Chondrocyte (in vitro differentiated cells): Measurements from ENCODE around the gene NPTX2. TPM values are rescaled to one million over a fixed set of nuclear protein-coding genes. Genes with fewer than 3 reads are reported as not detected.

Experiments used
- DNase-seq: peaks from one replicate; pipeline ENCODE4 v3.0.0; 2021; ENCODE audit warnings: mixed read lengths, low spot score
- H3K27ac Mint-ChIP-seq: one replicate; pipeline ENCODE4 v1.8.0; 2021; ENCODE audit warnings: mild to moderate bottlenecking, moderate library complexity, mixed read lengths; ENCODE audit not compliant: unreplicated experiment
- H3K27me3 Mint-ChIP-seq: 2 replicates; pipeline ENCODE4 v1.8.0; 2021; ENCODE audit warnings: low read depth, mixed read lengths
- H3K36me3 Mint-ChIP-seq: 2 replicates; pipeline ENCODE4 v1.8.0; 2021; ENCODE audit warnings: low read depth, mixed read lengths
- H3K4me1 Mint-ChIP-seq: 2 replicates; pipeline ENCODE4 v1.8.0; 2021; ENCODE audit warnings: low read depth, mild to moderate bottlenecking, mixed read lengths
- H3K4me3 Mint-ChIP-seq: one replicate; pipeline ENCODE4 v1.8.0; 2021; ENCODE audit warnings: mild to moderate bottlenecking, moderate library complexity, mixed read lengths; ENCODE audit not compliant: unreplicated experiment
- H3K9me3 Mint-ChIP-seq: 2 replicates; pipeline ENCODE4 v1.8.0; 2021; ENCODE audit warnings: low read depth, mixed read lengths
- total RNA-seq: library from RNA; stranded (reverse); gene quantifications from 3 replicates; pipeline ENCODE4 v1.2.1, GENCODE V29; 2021
- TF ChIP-seq, protein P1 (sequence below): fragments of 200-600 bp; sonication (generic); IDR thresholded peaks from 2 replicates; pipeline ENCODE4 v1.5.0; 2021; ENCODE audit warnings: antibody characterized with exemption, mild to moderate bottlenecking, moderate library complexity

Gene NPTX2
- total RNA-seq, 1 donor from 2014 or later, result 5.5 TPM

DNA sequence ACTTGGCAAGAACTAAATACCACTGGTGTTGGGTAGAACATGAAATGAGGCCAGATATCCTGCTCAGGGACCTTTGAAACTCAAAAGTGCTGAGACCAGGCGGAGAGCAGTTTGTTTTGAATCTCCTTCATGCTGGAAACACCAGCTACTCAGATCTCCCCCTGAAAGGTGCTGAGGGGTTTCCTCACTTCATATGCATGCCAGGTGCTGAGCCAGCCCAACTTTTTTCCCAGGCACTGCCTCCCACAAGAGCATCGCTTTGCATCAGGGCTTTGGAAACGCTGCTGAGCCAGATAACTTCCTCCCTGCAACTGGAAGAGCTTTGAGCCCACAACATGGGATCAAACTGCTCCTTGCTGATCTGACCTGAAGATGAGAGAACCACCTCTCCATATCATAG lies 13.7 kb downstream of the NPTX2 start:
- TF ChIP-seq, protein P1, sequence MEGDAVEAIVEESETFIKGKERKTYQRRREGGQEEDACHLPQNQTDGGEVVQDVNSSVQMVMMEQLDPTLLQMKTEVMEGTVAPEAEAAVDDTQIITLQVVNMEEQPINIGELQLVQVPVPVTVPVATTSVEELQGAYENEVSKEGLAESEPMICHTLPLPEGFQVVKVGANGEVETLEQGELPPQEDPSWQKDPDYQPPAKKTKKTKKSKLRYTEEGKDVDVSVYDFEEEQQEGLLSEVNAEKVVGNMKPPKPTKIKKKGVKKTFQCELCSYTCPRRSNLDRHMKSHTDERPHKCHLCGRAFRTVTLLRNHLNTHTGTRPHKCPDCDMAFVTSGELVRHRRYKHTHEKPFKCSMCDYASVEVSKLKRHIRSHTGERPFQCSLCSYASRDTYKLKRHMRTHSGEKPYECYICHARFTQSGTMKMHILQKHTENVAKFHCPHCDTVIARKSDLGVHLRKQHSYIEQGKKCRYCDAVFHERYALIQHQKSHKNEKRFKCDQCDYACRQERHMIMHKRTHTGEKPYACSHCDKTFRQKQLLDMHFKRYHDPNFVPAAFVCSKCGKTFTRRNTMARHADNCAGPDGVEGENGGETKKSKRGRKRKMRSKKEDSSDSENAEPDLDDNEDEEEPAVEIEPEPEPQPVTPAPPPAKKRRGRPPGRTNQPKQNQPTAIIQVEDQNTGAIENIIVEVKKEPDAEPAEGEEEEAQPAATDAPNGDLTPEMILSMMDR, result no peak
- no peak overlapping the region for H3K4me3 Mint-ChIP-seq
- peaks cover 4% of the 10 kb centered on the region for H3K36me3 Mint-ChIP-seq
- H3K27me3 Mint-ChIP-seq, result peaks cover 3% of the 10 kb centered on the region
- peaks cover 10% of the 10 kb centered on the region for H3K9me3 Mint-ChIP-seq
- no peak overlapping the region for H3K27ac Mint-ChIP-seq
- no peak for DNase-seq
- H3K4me1 Mint-ChIP-seq, result no peaks in the 10 kb centered on the region

DNA sequence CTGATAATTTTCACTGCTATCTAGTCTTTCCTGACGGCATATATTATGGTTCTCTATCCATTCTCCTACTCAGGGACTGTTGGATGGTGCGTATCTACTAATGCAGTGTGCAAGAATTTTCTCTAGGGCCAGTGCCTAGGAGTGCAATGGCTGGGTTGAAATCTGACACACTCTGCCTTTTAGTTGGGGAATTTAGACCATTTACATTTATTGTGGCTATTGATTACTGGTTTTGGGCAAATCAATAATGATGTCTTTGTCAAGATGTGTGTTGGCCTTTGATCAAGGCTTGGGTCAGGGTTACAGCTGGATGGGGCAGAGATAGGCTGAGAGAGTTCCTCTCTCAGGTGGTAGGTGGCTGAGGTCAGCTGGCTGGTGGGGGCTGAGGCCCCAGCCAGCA lies 21.8 kb downstream of the NPTX2 start:
- TF ChIP-seq, protein P1, result no peak
- Mint-ChIP-seq H3K4me1 (no peaks in the 10 kb centered on the region), H3K36me3 (no peaks in the 10 kb centered on the region), H3K27ac (no peak overlapping the region), H3K9me3 (peaks cover 15% of the 10 kb centered on the region), H3K27me3 (peaks cover 10% of the 10 kb centered on the region), H3K4me3 (no peak overlapping the region)
- DNase-seq, result no peak

DNA sequence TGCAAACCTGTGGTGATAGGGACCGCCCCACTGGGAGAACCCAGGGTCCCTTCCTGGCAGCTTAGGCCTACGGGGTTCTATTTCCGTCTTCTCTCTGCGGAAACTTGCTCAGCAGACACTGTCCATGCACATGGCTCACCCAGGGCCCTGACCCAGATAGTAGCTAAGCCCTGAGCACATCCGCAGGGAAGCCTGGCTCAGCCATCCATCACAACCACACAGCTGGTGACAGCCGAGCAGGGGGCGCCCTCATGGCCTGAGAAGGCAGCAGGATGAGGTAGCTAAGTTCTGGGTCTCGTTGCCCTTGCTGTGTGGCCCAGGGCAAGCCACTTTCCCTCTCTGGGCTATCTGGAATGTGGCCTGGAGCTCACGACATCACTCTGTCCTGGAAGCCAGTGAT lies 23.3 kb downstream of the NPTX2 start:
- Mint-ChIP-seq H3K4me1 (no peaks in the 10 kb centered on the region), H3K36me3 (no peaks in the 10 kb centered on the region), H3K27ac (no peak overlapping the region), H3K9me3 (peaks cover 15% of the 10 kb centered on the region), H3K27me3 (peaks cover 10% of the 10 kb centered on the region), H3K4me3 (no peak overlapping the region)
- DNase-seq, result no peak
- TF ChIP-seq, protein P1, result no peak

DNA sequence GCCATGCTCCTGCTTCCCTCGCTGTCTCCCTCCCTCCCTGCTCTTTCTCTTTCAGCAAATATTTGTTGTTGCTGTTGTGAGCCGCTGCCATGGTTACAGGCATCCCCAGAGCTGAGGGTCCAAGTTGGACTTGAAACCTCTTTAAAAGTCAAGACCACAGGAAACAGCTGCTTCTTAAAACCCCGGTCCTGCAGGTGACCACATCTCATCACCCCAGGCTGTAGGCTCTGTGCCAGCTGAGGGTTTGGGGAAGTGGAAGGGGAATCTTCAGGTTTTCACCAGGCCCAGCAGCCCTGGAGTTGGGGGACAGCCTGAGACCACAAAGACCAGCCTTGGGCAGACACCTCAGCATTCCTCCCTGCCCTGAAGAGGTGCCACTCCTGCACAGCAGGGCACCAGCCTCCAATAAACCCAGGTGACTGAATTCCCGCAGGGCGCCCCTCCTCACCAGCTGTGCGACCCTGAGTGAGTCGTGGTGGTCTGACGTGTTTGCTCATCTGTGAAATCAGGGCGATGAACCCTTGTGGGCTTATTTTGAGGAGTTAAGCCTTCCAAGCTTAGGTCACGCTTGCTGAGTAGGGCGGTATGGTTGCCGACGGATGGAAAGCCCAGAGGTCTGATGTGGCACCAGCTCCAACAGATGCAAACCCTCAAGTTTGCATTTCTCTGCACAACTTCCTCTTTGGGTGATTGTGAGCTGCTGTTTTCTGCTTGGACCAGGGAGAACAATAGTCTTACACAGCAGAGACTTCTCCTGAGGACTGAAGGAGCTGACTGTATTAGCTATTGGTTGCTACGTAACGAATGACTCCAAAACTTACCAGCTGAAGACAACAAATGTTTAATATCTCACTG lies 24.8 kb downstream of the NPTX2 start:
- TF ChIP-seq, protein P1, result no peak
- Mint-ChIP-seq H3K27me3 (peaks cover 7% of the 10 kb centered on the region), H3K36me3 (no peaks in the 10 kb centered on the region), H3K9me3 (peaks cover 15% of the 10 kb centered on the region), H3K4me3 (no peak overlapping the region), H3K27ac (no peak overlapping the region), H3K4me1 (no peaks in the 10 kb centered on the region)
- DNase-seq, result no peak

DNA sequence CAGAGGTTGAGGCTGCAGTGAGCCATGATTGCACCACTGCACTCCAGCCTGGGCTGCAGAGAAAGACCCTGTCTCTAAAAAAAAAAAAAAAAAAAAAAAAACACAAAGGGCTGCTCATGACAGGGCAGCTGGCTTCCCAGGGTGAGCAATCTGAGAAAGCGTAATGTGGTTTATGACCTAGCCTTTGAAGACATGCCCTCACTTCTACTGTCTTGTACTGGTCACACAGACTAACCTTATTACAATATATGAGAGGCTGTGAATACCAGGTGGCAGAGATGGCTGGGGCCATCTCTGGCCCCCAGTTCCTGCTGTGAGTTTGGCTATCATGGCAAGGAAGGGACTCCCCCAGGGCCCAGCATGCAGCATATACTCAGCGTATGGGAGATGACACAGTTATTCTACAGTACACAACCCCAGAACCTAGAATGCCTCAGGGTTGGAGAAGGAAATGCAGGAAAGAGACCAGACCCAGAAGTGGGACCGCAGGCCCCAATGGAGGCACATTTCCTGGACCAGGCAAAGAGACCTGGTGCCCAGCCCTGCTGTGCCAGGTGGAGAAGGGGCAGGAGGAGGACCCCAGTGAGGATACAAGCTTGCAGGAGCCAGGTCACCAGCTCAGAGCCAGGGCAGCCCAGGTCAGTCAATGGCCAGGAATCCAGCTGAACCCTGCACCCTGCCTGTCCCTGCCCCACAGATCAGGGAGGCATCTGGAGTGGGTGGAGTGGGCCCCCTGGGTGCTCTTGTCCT lies 26.3 kb downstream of the NPTX2 start:
- no peak overlapping the region for H3K27ac Mint-ChIP-seq
- DNase-seq, result no peak
- no peaks in the 10 kb centered on the region for H3K36me3 Mint-ChIP-seq
- peaks cover 5% of the 10 kb centered on the region for H3K27me3 Mint-ChIP-seq
- TF ChIP-seq, protein P1, result no peak
- no peak overlapping the region for H3K4me3 Mint-ChIP-seq
- H3K9me3 Mint-ChIP-seq, result peaks cover 6% of the 10 kb centered on the region
- H3K4me1 Mint-ChIP-seq, result no peaks in the 10 kb centered on the region
